Coronary artery (tissue), 2 donors: ENCODE measurements around the gene ADAMTS2.

Experiments
- DNase-seq: peaks from one replicate; pipeline ENCODE4 v3.0.0-alpha.2; 2017; ENCODE audit warnings: low spot score
- H3K27ac ChIP-seq, 2 donors: fragments of 200-600 bp; sonication (generic); one replicate each; pipeline ENCODE4 v1.5.1; 2016 to 2019
- H3K4me3 ChIP-seq: fragments of 200-600 bp; sonication (generic); 2 replicates; pipeline ENCODE4 v1.5.1; 2016; ENCODE audit warnings: mild to moderate bottlenecking, moderate library complexity
- TF ChIP-seq, protein P1 (sequence below): fragments of 200-600 bp; sonication (generic); IDR thresholded peaks from one replicate; pipeline ENCODE4 v1.5.1; 2019; ENCODE audit warnings: antibody characterized with exemption

Gene ADAMTS2

DNA sequence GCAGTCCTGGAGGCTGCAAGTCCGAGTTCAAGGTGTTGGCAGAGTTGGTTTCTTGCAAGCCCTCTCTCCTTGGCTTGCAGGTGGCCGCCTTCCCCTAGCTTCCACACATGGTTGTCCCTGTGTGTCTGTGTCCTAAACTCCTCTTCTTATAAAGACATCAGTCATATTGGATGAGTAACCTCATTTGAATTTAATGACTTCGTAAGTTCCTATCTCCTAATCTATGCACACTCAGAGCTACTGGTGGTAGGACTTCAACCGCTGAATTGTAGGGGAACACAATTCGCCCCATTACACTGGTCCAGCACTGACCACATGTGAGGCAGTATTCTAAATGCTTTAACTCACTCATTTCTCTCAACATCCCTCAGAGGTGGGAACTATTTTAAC, 25.9 kb upstream of the ADAMTS2 start:
- Histone ChIP-seq H3K4me3 (no peak overlapping the region), H3K27ac (no peak overlapping the region)
- TF ChIP-seq, protein P1, sequence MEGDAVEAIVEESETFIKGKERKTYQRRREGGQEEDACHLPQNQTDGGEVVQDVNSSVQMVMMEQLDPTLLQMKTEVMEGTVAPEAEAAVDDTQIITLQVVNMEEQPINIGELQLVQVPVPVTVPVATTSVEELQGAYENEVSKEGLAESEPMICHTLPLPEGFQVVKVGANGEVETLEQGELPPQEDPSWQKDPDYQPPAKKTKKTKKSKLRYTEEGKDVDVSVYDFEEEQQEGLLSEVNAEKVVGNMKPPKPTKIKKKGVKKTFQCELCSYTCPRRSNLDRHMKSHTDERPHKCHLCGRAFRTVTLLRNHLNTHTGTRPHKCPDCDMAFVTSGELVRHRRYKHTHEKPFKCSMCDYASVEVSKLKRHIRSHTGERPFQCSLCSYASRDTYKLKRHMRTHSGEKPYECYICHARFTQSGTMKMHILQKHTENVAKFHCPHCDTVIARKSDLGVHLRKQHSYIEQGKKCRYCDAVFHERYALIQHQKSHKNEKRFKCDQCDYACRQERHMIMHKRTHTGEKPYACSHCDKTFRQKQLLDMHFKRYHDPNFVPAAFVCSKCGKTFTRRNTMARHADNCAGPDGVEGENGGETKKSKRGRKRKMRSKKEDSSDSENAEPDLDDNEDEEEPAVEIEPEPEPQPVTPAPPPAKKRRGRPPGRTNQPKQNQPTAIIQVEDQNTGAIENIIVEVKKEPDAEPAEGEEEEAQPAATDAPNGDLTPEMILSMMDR, result no peak
- no peak for DNase-seq

DNA sequence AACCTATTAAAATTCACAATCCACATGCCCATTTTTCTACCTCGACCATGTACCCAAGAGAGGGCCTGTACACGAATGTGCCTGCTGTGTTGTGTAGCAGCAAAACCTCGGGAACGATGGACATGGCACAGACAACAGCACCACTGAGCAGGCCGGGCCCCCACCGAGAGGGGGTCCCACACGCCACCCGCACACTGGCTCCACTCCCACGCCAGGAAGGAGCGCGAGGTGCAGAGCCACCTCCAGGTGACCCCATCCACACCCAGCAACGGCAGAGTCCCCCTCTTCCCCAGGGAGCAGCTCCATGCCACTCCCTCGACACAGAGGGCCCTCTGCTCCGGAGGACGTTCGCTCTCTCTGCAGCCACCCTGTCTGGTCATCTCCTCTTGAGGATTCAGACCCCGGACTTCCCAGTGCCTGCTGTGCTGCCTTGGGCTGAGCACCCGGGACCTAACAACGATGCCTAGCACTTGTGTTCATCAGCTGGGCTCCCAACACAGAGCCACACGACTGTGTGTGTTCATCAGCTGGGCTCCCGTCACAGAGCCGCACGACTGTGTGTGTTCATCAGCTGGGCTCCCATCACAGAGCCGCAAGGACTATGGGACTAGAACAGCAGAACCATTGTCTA, 25.3 kb upstream of the ADAMTS2 start:
- no peak for DNase-seq
- TF ChIP-seq, protein P1, result no peak
- H3K4me3 ChIP-seq, result no peak overlapping the region
- no peak overlapping the region for H3K27ac ChIP-seq

DNA sequence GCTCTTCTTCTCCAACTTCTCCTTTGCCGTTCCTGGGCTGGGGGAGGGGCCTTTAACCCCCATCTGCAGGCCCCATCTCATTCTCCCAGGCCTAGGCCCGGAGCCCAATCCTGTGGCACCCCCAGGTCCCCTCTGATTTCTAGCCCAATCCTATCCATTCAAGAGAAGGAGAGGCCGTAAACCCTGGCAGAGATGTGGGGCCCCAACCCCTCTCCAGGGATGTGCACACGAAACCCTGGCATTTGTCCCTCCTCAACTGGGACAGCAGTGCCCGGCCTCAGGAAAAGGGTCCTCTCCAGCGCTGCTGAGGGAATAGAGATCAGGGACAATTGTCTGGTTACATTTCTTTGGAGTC, 24.2 kb upstream of the ADAMTS2 start:
- H3K27ac ChIP-seq, result no peak overlapping the region
- H3K4me3 ChIP-seq, result no peak overlapping the region
- TF ChIP-seq, protein P1, result no peak
- DNase-seq, result no peak

DNA sequence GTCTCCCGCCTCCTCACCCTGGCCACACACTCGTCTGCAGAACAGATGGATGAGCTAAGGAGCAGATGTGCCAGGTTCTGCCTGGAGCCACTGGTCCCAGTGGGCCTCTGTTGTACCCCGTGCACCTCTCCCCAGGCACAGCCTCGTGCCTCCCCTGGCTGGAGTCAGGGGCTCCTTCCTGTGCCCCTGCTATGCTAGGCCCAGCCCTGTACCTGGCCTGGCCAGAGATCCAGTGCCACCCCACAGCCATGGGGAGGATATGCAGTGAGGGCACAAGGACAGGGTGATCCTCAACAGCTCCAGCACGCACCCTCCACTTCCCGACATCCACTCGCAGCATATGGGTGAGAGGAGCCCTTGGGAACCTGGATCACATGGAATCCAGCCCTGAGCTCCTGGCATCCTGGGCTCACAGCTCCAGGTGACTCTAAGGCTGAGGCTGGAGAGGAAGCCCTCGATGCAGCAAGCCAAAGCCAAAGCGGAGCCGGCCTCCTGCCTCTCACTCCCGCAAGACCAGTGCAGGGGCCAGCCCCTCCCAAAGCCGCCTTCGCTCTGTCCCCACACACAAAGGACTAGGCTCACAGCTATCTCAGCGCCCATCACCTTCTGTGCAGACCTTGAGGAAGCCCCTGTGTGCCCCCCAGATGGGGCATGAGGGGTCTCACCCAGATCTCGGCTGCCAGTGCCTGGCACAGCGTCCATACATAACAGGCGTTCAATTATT, 23.7 kb upstream of the ADAMTS2 start:
- H3K4me3 ChIP-seq, result no peak overlapping the region
- H3K27ac ChIP-seq, result no peak overlapping the region
- no peak for DNase-seq
- TF ChIP-seq, protein P1, result no peak

DNA sequence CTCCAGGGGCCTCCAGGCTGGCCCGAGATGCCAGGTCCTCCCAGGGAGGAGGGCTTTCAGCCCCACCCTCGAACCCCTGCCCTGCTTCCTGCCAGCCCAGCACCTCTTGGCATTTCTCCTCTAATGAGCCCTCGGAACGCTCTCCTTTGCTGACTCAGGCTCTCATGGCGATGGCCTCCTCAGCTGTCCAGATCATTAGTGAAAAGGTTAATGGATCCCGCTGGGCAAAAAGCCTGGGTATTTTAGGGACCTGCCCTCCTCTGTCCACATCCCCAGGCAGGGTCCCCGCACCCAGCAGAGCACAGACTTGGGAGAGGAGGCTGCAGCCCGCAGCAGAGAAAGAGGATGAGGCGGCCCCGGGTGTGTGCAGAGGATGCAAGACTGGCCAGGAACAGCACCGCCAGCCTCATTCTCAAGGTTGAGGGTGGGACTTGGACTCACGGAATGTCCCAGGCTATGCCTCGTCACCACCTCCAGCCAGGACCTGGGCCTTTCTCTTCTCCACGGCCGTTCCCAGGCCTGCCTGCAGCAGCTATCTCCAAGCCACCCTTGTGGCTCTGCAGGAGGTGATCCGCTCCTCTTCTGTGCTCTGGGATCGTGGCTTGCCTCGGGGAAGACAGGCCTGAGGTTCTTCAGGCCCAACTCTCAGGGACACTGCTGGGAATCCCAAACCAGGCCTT, 23.0 kb upstream of the ADAMTS2 start:
- TF ChIP-seq, protein P1, result no peak
- DNase-seq, result no peak
- Histone ChIP-seq H3K4me3 (no peak overlapping the region), H3K27ac (no peak overlapping the region)

DNA sequence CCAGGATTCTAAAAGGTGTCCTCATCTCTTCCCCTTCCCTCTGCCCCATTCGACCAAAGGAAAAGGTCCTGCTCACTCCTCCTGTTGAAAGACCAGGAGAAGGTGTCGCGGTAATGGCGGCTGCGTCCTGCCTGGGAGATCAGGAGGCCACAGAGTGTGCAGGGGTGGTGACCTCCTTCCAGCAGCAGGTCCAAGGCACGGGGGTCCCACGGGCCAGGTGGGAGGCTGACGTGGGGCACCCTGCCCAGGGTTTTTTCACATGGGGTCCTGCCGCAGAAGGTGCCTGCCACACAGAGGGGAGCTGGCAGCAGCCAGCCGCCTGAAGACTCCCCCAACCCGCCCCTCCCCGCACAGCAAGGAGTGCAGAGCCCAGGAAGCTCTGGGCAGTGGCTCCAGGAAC, 22.2 kb upstream of the ADAMTS2 start:
- DNase-seq, result no peak
- H3K4me3 ChIP-seq, result no peak overlapping the region
- TF ChIP-seq, protein P1, result no peak
- H3K27ac ChIP-seq, result no peak overlapping the region
